MM.1S (cell line): Measurements from ENCODE around the gene SRD5A2.

Experiments used
- CTCF ChIP-seq: fragments of 300-600 bp; sonication (generic); IDR thresholded peaks from 2 replicates; pipeline ENCODE4 v1.5.1; 2016; ENCODE audit warnings: antibody characterized with exemption, low read length, mixed read lengths
- EZH2phosphoT487 ChIP-seq: fragments of 300-600 bp; sonication (generic); IDR thresholded peaks from 2 replicates; pipeline ENCODE4 v1.6.1; 2018; ENCODE audit warnings: antibody characterized with exemption, low read length

- TF ChIP-seq CTCF = no peak
- TF ChIP-seq EZH2phosphoT487 = no peak
Measured at GRCh38 chr2:31580321-31581117, at the start of gene SRD5A2.
